ENCODE data around the gene ARMC8.

Gene ARMC8

DNA sequence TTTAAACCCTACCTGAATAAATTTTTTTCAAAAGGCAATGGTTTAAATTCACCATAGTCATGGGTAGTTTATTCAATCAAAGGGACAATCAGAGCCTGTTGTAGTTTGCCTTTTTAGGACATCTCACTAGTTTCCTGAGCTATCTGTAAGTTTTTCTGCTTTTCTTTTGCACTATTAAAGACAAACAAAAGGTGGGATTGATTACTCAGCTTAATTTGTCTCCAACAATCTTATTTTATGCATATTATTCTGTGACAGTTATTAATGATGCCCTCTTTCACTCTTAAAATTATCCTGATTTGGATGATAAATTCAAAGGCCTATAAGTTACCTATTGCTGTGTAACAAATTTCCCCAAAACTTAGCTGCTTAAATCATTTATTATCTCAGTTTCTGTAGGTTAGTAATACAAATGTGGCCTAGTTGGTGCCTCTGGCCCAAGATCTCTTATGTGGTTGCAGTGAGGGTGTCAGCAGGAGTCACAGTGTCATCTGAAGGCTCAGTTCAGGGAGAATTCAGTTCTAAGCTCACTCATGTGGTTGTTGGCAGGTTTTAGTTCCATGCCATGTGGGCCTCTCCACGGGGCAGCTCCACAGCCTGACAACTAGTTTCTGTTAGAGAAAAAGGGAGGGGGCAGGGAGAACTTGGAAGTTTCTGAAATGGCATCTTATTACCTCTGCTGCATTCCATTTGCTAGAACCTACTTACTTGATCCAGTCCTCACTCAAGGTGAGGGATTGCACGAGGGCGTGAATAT, 16.0 kb downstream of the ARMC8 start:
- DNase-seq, result no peak

GRCh38 chr3:138203938-138204337, 16.8 kb downstream of the ARMC8 start:
- no peak for DNase-seq

DNA sequence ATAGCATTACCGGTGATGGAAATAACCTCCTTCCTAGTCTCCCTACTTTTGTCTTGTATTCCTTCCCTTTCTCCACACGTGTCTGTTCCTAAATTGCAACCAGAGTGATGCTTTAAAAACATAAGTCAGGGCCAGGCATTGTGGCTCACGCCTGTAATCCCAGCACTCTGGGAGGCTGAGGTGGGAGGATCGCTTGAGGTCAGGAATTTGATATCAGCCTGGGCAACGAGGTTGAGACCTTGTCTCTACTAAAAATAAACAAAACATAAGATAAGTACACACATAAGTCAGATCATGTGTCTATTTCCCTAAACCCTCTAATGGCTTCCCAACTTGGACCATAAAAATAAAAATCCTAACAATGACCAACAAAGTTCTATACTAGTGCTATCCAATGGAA, 18.4 kb downstream of the ARMC8 start:
- no peak for DNase-seq

GRCh38 chr3:138206196-138206595, 19.1 kb downstream of the ARMC8 start:
- DNase-seq, result no peak

GRCh38 chr3:138210528-138210927, 23.4 kb downstream of the ARMC8 start:
- DNase-seq, result no peak

DNA sequence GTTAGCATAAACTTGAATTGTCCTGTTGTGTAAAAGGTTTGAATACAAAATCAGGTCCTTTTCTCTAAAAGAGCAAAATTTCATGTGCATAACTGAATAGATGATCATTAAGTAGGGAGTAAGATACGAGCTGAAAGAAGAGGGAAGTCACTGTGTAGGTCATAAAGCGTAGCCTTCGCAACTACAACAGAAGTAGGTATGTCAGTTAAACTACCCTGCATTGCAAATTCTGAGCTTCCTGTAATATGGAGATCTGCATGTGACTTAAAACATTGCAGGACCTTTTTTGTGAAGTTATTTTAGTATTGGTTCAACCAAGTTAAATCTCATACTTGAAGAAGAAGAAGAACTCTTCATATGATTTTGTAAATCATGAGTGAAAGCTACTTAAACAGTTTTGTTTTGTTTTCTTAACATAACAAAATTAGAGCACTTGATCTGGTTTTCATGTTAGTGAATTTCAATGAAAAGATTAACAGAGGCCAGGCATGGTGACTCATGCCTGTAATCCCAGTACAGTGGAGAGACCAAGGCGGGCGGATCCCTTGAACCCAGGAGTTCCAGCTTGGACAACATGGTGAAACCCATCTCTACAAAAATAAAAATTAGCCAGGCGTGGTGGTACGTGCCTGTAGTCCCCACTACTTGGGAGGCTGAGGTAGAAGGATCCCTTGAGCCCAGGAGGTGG, 26.4 kb downstream of the ARMC8 start:
- DNase-seq, result no peak

- no peak for DNase-seq
Observed at GRCh38 chr3:138219255-138219654, 32.2 kb downstream of the ARMC8 start.

DNA sequence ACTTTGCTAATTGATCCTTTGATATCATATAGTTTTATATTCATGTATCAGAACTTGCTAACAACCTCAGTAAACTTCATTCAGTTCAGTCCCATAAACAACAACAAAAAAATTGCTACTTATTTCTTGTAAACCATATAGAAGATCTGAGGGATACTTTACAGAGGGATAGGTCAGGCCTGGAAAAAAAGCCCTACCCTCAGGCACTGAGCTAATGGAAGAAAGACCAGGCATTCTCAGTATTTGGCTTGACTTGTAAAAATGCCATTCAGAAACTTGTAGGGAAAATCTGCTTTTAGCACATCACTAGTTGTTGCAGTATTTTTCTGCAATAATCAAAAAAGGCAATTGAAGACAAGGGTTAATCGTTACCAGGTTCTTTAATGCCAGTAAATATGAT, 33.1 kb downstream of the ARMC8 start:
- no peak for DNase-seq

- no peak for DNase-seq
Observed at GRCh38 chr3:138220788-138221187, 33.7 kb downstream of the ARMC8 start.

DNA sequence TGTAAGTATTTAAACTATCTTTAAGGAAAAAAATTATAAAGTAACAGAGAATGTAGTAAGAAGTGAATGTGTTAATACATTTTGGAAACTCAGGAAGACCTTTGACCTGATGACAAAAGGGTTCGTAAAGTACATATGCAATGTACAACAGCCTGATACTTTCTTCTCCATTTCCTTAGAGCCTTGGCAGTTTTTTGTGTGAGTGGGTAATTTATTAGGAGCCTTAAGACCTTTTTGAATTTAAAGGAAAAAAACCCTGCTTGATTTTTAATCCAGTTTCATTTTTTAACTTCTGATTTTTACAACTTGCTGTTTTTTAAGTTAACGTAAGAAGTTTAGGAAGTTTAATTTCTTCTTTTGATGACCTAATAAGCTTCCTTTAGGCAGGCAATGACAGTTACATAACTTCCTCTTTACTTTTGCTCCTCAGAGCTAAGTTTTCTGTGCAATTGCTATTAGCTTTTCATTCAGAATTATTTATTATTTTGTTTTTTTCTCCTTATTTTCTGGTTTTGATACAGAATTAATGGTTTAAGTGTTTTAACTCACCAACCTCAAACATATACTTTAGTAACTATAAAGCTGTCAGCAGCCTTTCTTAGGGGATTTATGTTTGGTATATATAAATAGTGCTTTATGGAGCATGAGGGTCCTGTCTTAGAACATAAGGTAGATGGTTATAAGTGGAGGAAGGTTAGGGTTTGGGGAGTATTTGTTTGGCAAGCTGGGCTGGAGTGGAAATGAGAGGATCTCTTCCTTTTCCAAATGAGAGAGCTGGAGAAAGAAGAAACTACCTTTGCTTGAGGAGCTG, 35.2 kb downstream of the ARMC8 start:
- DNase-seq, result no peak

- DNase-seq, result no peak
Observed at GRCh38 chr3:138222942-138223287, 35.8 kb downstream of the ARMC8 start.

GRCh38 chr3:138227650-138228049, 40.5 kb downstream of the ARMC8 start:
- DNase-seq, result no peak

GRCh38 chr3:138230525-138230924, 43.4 kb downstream of the ARMC8 start:
- DNase-seq, result no peak

GRCh38 chr3:138232705-138233364, 45.7 kb downstream of the ARMC8 start:
- no peak for DNase-seq

DNA sequence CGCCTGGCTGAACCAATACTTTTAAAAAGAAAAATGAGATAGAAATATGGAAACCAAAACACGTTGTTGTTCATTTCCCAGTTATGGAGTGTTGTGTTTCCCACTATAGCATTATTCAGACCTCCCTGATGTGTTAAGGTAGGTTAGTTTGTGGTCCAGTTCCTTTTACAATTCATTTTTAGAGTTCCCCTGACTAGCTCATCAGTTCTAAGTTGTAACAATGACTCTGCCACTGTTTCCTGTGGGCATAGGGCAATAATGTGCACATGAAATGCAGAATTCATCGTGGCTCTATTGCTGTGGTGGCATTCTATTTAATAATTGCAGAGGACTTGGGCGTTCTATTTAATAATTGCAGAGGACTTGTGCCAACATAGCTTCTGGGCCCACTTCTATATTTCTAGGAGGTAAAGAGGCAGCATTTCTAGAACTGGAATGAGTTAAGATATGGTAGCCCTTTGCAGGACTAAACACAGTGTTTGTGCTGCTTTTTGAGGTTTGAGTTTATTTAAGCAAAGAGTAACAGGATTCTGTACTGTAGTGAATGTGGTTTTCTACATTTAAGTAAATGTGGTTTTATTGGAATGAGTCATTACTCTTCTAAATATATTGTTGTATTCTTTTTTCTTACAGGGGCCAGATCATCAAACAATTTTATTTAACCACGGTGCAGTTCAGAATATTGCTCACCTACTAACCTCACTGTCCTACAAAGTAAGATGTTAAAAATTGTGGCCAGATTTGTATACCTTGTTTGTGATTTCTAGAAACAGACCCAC, 47.5 kb downstream of the ARMC8 start:
- no peak for DNase-seq

DNA sequence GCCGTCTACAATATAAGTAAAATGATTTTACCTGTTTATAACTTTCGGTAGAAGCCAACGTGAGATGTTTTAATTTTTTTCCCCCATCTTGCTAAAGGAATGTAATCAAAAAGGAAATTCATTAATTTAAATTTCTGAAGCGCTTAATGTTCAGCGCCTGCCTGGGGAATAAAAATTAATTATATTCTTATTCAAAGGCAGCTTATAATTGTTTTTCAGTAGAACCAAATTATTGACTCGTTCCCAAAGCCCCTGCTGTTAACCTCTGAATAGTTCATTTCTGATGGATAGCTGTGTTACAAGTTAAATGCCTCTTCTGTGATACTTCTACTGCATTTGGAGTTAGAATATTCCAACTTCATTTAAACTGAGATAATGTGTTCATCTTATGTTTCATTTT, 51.6 kb downstream of the ARMC8 start:
- DNase-seq, result no peak

DNA sequence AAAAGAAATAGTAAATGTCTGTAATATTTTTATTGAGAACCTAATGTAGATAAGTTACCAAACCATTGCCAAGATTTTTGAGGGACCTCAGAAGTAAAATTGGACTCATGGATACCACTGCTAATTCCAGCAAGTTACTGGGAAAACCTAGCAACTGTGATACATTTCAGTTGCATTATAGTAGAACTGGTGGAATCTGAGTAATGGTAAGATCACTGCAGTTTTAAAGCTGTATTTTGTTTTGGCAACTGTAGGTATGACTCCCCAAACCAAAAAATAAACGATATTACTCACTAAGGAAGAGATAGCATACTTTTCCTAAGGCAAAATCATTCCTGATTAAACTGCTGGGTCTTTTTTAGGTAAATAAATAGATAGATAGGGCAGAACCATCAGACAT, 54.0 kb downstream of the ARMC8 start:
- DNase-seq, result no peak

- DNase-seq, result no peak
Observed at GRCh38 chr3:138241676-138242075, 54.6 kb downstream of the ARMC8 start.

GRCh38 chr3:138242466-138242865, 55.4 kb downstream of the ARMC8 start:
- DNase-seq, result no peak

GRCh38 chr3:138245026-138245425, 57.9 kb downstream of the ARMC8 start:
- no peak for DNase-seq

GRCh38 chr3:138249636-138250035, 62.5 kb downstream of the ARMC8 start:
- no peak for DNase-seq

- no peak for DNase-seq
Observed at GRCh38 chr3:138253609-138254008, 66.5 kb downstream of the ARMC8 start.

GRCh38 chr3:138254216-138254615, 67.1 kb downstream of the ARMC8 start:
- no peak for DNase-seq

All from stimulated activated CD8-positive, alpha-beta memory T cell treated with anti-CD3 and anti-CD28 coated beads, Interleukin-4, amount 100 ng/mL, for 48 hours (primary cell).